Adrenal gland (tissue), 5 donors: ENCODE measurements around the gene AKIRIN2.

Experiments
- POLR2A ChIP-seq, 2 donors: fragments of 450-650 bp; IDR thresholded peaks; one replicate each; pipeline ENCODE4 v1.6.1; 2017; ENCODE audit warnings: antibody characterized with exemption in 2 of 2, mild to moderate bottlenecking in 2 of 2, moderate library complexity in 1 of 2
- TF ChIP-seq, protein P1 (sequence below), 6 experiments: fragments of 450-650 bp in 4 of 6; fragments of 200-600 bp in 2 of 6; sonication (generic) in 1 of 6; IDR thresholded peaks; 1 replicate in 5 of 6; 2 replicates in 1 of 6; pipeline versions ENCODE4 v1.5.1 to v1.8.0; 2016 to 2021; ENCODE audit warnings: antibody characterized with exemption in 6 of 6, mild to moderate bottlenecking in 2 of 6, moderate library complexity in 1 of 6
- donor health status: DM: no; HTN: no; CAD: no.

DNA sequence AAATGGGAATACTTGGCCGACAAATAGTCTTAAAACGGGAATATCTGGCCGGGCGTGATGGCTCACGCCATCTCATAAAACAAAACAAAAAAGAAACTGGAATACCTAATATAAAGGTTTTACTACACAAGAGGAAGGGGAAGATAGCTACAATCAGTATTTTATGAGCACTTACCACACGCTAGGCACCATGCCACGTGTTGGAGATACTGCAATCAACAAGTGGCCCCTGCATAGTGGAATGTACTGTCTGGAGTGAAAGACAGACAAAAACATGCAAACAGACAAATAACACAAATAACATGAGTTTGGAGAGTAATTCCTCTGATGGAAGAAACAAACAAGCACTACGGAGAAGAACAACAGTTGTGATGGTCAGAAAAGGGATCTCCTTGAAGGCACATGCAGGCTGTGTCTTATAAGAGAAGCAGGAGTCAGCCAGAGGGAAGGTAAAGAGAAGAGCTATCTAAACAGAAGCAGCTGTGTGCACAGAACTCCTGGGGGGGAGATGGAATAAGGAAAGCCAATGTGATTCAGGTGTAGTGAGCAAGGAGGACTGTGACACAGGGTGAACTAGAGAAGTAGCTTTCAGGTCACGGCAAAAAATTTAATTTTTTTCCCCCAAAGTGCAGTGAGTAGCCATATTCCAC is 39.1 kb upstream of the AKIRIN2 start:
- TF ChIP-seq POLR2A (IDR thresholded peaks at IDR 0.05): no peak
- TF ChIP-seq, protein P1, sequence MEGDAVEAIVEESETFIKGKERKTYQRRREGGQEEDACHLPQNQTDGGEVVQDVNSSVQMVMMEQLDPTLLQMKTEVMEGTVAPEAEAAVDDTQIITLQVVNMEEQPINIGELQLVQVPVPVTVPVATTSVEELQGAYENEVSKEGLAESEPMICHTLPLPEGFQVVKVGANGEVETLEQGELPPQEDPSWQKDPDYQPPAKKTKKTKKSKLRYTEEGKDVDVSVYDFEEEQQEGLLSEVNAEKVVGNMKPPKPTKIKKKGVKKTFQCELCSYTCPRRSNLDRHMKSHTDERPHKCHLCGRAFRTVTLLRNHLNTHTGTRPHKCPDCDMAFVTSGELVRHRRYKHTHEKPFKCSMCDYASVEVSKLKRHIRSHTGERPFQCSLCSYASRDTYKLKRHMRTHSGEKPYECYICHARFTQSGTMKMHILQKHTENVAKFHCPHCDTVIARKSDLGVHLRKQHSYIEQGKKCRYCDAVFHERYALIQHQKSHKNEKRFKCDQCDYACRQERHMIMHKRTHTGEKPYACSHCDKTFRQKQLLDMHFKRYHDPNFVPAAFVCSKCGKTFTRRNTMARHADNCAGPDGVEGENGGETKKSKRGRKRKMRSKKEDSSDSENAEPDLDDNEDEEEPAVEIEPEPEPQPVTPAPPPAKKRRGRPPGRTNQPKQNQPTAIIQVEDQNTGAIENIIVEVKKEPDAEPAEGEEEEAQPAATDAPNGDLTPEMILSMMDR (IDR thresholded peaks at IDR 0.05): no peak
